Mammary epithelial cell (primary cell): ENCODE results near the gene UBE2V1.

Experiments used
- CTCF ChIP-seq, 2 donors: IDR thresholded peaks in 1 of 2; conservative IDR thresholded peaks in 1 of 2; 2 replicates each; pipeline ENCODE4 v1.5.1; 2011 to 2012; ENCODE audit warnings: inconsistent platforms in 2 of 2, low read length in 2 of 2, mild to moderate bottlenecking in 2 of 2, control low read depth in 1 of 2, low read depth in 1 of 2; ENCODE audit not compliant: insufficient read depth in 1 of 2; ENCODE audit errors: extremely low read depth in 1 of 2
- EZH2 ChIP-seq: IDR thresholded peaks from 2 replicates; pipeline ENCODE4 v1.6.1; 2012; ENCODE audit warnings: low read length, inconsistent platforms, borderline replicate concordance

GRCh38 chr20:50095476-50096078 lies 17.4 kb downstream of the UBE2V1 start:
- TF ChIP-seq CTCF (conservative IDR thresholded peaks at IDR 0.05 in 1 of 2, IDR thresholded peaks at IDR 0.05 in 1 of 2; ENCODE audit: extremely low read depth in 1 of 2, insufficient read depth in 1 of 2, low read depth in 1 of 2, low read length in 2 of 2), result no peak
- no peak for TF ChIP-seq EZH2
